OCI-LY7 (cell line): ENCODE data around the gene COG7. TPM values are rescaled to one million over a fixed set of nuclear protein-coding genes. Genes with fewer than 3 reads are reported as not detected.
"Not testable (repeated sequence)": the region's sequence is repeated elsewhere in the genome, so short reads cannot be mapped to it uniquely, and the experiment has no call there.

Experiments
- BruUV-seq: library from RNA; stranded (reverse); fragments of 400-500 nt; replicated peaks from 2 replicates; lab custom pipeline; 2021; lab: Mats Ljungman, UMichigan
- CTCF ChIA-PET: fragments of 300-600 bp; sonication (Branson Sonifier 250); formaldehyde crosslinking; loops from one replicate; lab custom pipeline; 2022; ENCODE audit warnings: antibody characterized with exemption; ENCODE audit not compliant: unreplicated experiment; lab: Charles Lee
- POLR2A ChIA-PET: fragments of 300-600 bp; sonication (Branson Sonifier 250); formaldehyde crosslinking; loops from one replicate; lab custom pipeline; 2022; ENCODE audit warnings: antibody characterized with exemption; lab: Charles Lee
- DNase-seq: peaks from one replicate; pipeline ENCODE4 v3.0.0-alpha.2; 2015; ENCODE audit warnings: low spot score
- H2AFZ ChIP-seq: fragments of 200-600 bp; sonication (generic), shearing (Covaris generic); 2 replicates; pipeline ENCODE4 v1.6.1; 2014; ENCODE audit warnings: mild to moderate bottlenecking, antibody characterized with exemption, low read length, moderate library complexity
- H3K27ac ChIP-seq: fragments of 200-600 bp; sonication (generic); 2 replicates; pipeline ENCODE4 v1.5.1; 2014; ENCODE audit warnings: mixed run types, low read depth, mild to moderate bottlenecking, moderate library complexity, low read length, inconsistent platforms; ENCODE audit not compliant: poor library complexity, severe bottlenecking
- H3K36me3 ChIP-seq: fragments of 200-600 bp; sonication (generic); 2 replicates; pipeline ENCODE4 v1.6.1; 2014; ENCODE audit warnings: mild to moderate bottlenecking, antibody characterized with exemption, low read length, moderate library complexity, mixed read lengths; ENCODE audit not compliant: insufficient read depth
- H3K4me1 ChIP-seq: fragments of 200-600 bp; sonication (generic); 2 replicates; pipeline ENCODE4 v1.5.1; 2014; ENCODE audit warnings: mild to moderate bottlenecking, low read length; ENCODE audit not compliant: insufficient read depth, poor library complexity, severe bottlenecking
- H3K4me2 ChIP-seq: fragments of 200-600 bp; sonication (generic); 2 replicates; pipeline ENCODE4 v1.6.1; 2014; ENCODE audit warnings: mild to moderate bottlenecking, low read length
- H3K4me3 ChIP-seq: fragments of 200-600 bp; sonication (generic); 2 replicates; pipeline ENCODE4 v1.5.1; 2014; ENCODE audit warnings: mild to moderate bottlenecking, low read depth, low read length; ENCODE audit not compliant: poor library complexity, severe bottlenecking
- H3K79me2 ChIP-seq: fragments of 200-600 bp; sonication (generic); 2 replicates; pipeline ENCODE4 v1.6.1; 2016; ENCODE audit warnings: low read depth, mild to moderate bottlenecking, low read length, moderate library complexity, mixed read lengths; ENCODE audit not compliant: insufficient read depth
- H3K9me2 ChIP-seq: fragments of 200-600 bp; sonication (generic); 2 replicates; pipeline ENCODE4 v1.6.1; 2016; ENCODE audit warnings: mild to moderate bottlenecking, low read length, mixed read lengths; ENCODE audit not compliant: insufficient read depth
- H3K9me3 ChIP-seq: fragments of 200-600 bp; sonication (generic); 2 replicates; pipeline ENCODE4 v1.6.1; 2014; ENCODE audit warnings: mild to moderate bottlenecking, mixed run types, low read length, mixed read lengths
- H4K20me1 ChIP-seq: fragments of 200-600 bp; sonication (generic); 2 replicates; pipeline ENCODE4 v1.6.1; 2014; ENCODE audit warnings: mild to moderate bottlenecking, antibody characterized with exemption, low read length, moderate library complexity, mixed read lengths; ENCODE audit not compliant: insufficient read depth
- EZH2phosphoT487 ChIP-seq: fragments of 200-600 bp; sonication (generic); IDR thresholded peaks from 2 replicates; pipeline ENCODE4 v1.6.1; 2018; ENCODE audit warnings: low read depth, borderline replicate concordance, mild to moderate bottlenecking, mixed run types, antibody characterized with exemption, low read length, moderate library complexity, mixed read lengths
- intact Hi-C: fragments of 100-400 bp; cut with micrococcal nuclease; formaldehyde crosslinking; loops from one replicate; pipeline ENCODE4 v1.10.0; 2022; ENCODE audit not compliant: unreplicated experiment
- total RNA-seq, 2 experiments: library from RNA; depleted of rRNA in 1 of 2; stranded (reverse); fragments of >200 nt in 1 of 2; shearing (Covaris generic) in 1 of 2; gene quantifications; 2 replicates each; pipeline ENCODE4 v1.2.3, GENCODE V29; 2014 to 2022
- TF ChIP-seq, protein P1 (sequence below): fragments of 200-600 bp; sonication (generic); conservative IDR thresholded peaks from 2 replicates; pipeline ENCODE4 v1.5.1; 2014; ENCODE audit warnings: mild to moderate bottlenecking, antibody characterized with exemption, low read length, moderate library complexity, mixed read lengths

COG7 gene
- total RNA-seq, 2 experiments from 2014 or later: 11.4 to 21.0 TPM

GRCh38 chr16:23485841-23486240 is 32.9 kb upstream of the COG7 start:
- intact Hi-C loops: no loop called here
- H3K79me2 ChIP-seq: peaks cover 16% of the 10 kb centered on the region; the same call in 1 of the 2 replicates
- BruUV-seq: no TSS peak

DNA sequence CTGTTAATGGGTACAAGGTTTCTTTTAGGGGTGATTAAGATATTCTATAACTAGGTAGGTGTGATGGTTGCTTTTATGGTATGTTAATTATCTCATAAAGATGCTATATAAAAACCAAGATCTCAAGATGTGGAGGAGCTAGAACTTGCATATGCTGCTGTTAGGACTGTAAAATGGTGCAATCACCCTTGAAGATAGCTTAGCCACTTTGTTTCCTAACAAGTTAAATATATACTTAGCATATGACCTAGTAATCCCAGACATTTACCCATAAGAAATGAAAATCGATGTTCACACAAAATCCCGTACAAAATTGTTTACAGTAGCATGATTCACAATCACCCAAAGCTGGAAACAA is 32.2 kb upstream of the COG7 start:
- no peak overlapping the region for H3K4me2 ChIP-seq
- peaks cover 100% of the 10 kb centered on the region for H3K36me3 ChIP-seq
- ChIA-PET POLR2A (no interaction called here), CTCF (no interaction called here)
- H3K9me2 ChIP-seq: no peaks in the 10 kb centered on the region
- H2AFZ ChIP-seq: no peak overlapping the region
- intact Hi-C loops: no loop called here
- no TSS peak for BruUV-seq
- peaks cover 5% of the 10 kb centered on the region; the same call in 1 of the 2 replicates for H4K20me1 ChIP-seq
- peaks cover 15% of the 10 kb centered on the region; the same call in 1 of the 2 replicates for H3K79me2 ChIP-seq
- DNase-seq: no peak
- H3K9me3 ChIP-seq: no peaks in the 10 kb centered on the region
- TF ChIP-seq, protein P1, sequence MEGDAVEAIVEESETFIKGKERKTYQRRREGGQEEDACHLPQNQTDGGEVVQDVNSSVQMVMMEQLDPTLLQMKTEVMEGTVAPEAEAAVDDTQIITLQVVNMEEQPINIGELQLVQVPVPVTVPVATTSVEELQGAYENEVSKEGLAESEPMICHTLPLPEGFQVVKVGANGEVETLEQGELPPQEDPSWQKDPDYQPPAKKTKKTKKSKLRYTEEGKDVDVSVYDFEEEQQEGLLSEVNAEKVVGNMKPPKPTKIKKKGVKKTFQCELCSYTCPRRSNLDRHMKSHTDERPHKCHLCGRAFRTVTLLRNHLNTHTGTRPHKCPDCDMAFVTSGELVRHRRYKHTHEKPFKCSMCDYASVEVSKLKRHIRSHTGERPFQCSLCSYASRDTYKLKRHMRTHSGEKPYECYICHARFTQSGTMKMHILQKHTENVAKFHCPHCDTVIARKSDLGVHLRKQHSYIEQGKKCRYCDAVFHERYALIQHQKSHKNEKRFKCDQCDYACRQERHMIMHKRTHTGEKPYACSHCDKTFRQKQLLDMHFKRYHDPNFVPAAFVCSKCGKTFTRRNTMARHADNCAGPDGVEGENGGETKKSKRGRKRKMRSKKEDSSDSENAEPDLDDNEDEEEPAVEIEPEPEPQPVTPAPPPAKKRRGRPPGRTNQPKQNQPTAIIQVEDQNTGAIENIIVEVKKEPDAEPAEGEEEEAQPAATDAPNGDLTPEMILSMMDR: no peak
- no peak for TF ChIP-seq EZH2phosphoT487
- no peaks in the 10 kb centered on the region for H3K4me1 ChIP-seq
- no peak overlapping the region for H3K27ac ChIP-seq
- H3K4me3 ChIP-seq: no peak overlapping the region

More at GRCh38 chr16:23485841-23486240, 32.9 kb upstream of the COG7 start:
- no peak for DNase-seq
- H3K9me2 ChIP-seq: no peaks in the 10 kb centered on the region
- H2AFZ ChIP-seq: no peak overlapping the region
- no peaks in the 10 kb centered on the region for H3K9me3 ChIP-seq
- H4K20me1 ChIP-seq: peaks cover 5% of the 10 kb centered on the region; the same call in 1 of the 2 replicates
- no peaks in the 10 kb centered on the region for H3K4me1 ChIP-seq
- ChIA-PET CTCF (no interaction called here), POLR2A (no interaction called here)
- H3K27ac ChIP-seq: no peak overlapping the region
- H3K4me2 ChIP-seq: no peak overlapping the region
- peaks cover 100% of the 10 kb centered on the region for H3K36me3 ChIP-seq
- H3K4me3 ChIP-seq: no peak overlapping the region
- no peak for TF ChIP-seq EZH2phosphoT487
- TF ChIP-seq, protein P1: no peak

- ChIA-PET CTCF (no interaction called here), POLR2A (no interaction called here)
- Histone ChIP-seq H2AFZ (no peak overlapping the region), H3K9me3 (no peaks in the 10 kb centered on the region), H3K79me2 (peaks cover 15% of the 10 kb centered on the region; the same call in 1 of the 2 replicates), H3K27ac (no peak overlapping the region), H3K4me2 (no peak overlapping the region), H3K4me1 (no peaks in the 10 kb centered on the region), H3K36me3 (peaks cover 100% of the 10 kb centered on the region), H4K20me1 (peaks cover 5% of the 10 kb centered on the region; the same call in 1 of the 2 replicates), H3K4me3 (no peak overlapping the region), H3K9me2 (no peaks in the 10 kb centered on the region)
- TF ChIP-seq, protein P1: no peak
- no peak for TF ChIP-seq EZH2phosphoT487
- no TSS peak for BruUV-seq
- no peak for DNase-seq
- intact Hi-C loops: no loop called here
Observed at GRCh38 chr16:23484510-23485256, 31.7 kb upstream of the COG7 start.

- BruUV-seq, H3K79me2 ChIP-seq, POLR2A ChIA-PET, CTCF ChIA-PET, H4K20me1 ChIP-seq, H3K27ac ChIP-seq, H2AFZ ChIP-seq, intact Hi-C loops, DNase-seq, H3K9me2 ChIP-seq, H3K4me3 ChIP-seq, H3K4me1 ChIP-seq, H3K9me3 ChIP-seq, H3K4me2 ChIP-seq: not testable (repeated sequence)
- H3K36me3 ChIP-seq: peaks cover 100% of the 10 kb centered on the region
Observed at GRCh38 chr16:23483492-23483891, 30.5 kb upstream of the COG7 start.
